Keratinocyte (primary cell): Measurements from ENCODE around the gene PCMTD2. TPM values are rescaled to one million over a fixed set of nuclear protein-coding genes. Genes with fewer than 3 reads are reported as not detected.

ENCODE experiments used
- DNase-seq: peaks from one replicate; pipeline ENCODE4 v3.0.0-alpha.2; 2011; ENCODE audit warnings: low read depth, missing footprints, low spot score
- FAIRE-seq: peaks from 2 replicates; lab custom pipeline; 2011; peaks lifted over from hg19 to GRCh38; lab: Jason Lieb, UNC
- H2AFZ ChIP-seq: 2 replicates; pipeline ENCODE4 v1.6.0; 2012; ENCODE audit warnings: low read length, control low read depth, inconsistent platforms; ENCODE audit not compliant: control insufficient read depth
- H3K27ac ChIP-seq: 2 replicates; pipeline ENCODE4 v1.5.1; 2011; ENCODE audit warnings: low read length; ENCODE audit not compliant: control insufficient read depth, insufficient read depth
- H3K27me3 ChIP-seq: 3 replicates; pipeline ENCODE4 v1.6.0; 2011; ENCODE audit warnings: low read length; ENCODE audit not compliant: control insufficient read depth, insufficient read depth; ENCODE audit errors: extremely low read depth
- H3K36me3 ChIP-seq, 2 experiments: 2 replicates in 1 of 2; 3 replicates in 1 of 2; pipeline ENCODE4 v1.5.1; 2011; ENCODE audit warnings: low read length in 2 of 2, mild to moderate bottlenecking in 1 of 2; ENCODE audit not compliant: control insufficient read depth in 2 of 2, insufficient read depth in 2 of 2; ENCODE audit errors: extremely low read depth in 1 of 2
- H3K4me1 ChIP-seq: 3 replicates; pipeline ENCODE4 v1.5.1; 2011; ENCODE audit warnings: low read length; ENCODE audit not compliant: control insufficient read depth, insufficient read depth; ENCODE audit errors: extremely low read depth
- H3K4me2 ChIP-seq: 3 replicates; pipeline ENCODE4 v1.6.0; 2011; ENCODE audit warnings: low read depth, low read length; ENCODE audit not compliant: control insufficient read depth, insufficient read depth; ENCODE audit errors: extremely low read depth
- H3K4me3 ChIP-seq, 3 experiments: fragments of 200-600 bp in 1 of 3; sonication (generic) in 1 of 3; 2 replicates in 2 of 3; 3 replicates in 1 of 3; pipeline ENCODE4 v1.5.1; 2011 to 2016; ENCODE audit warnings: low read length in 3 of 3, mild to moderate bottlenecking in 3 of 3, control low read depth in 2 of 3, inconsistent platforms in 1 of 3, low read depth in 1 of 3, mixed read lengths in 1 of 3, mixed run types in 1 of 3, moderate library complexity in 1 of 3; ENCODE audit not compliant: control insufficient read depth in 2 of 3, insufficient read depth in 2 of 3; ENCODE audit errors: extremely low read depth in 1 of 3
- H3K79me2 ChIP-seq: 2 replicates; pipeline ENCODE4 v1.6.0; 2012; ENCODE audit warnings: low read length; ENCODE audit not compliant: control insufficient read depth, insufficient read depth
- H3K9ac ChIP-seq: 3 replicates; pipeline ENCODE4 v1.6.0; 2011; ENCODE audit warnings: low read length; ENCODE audit not compliant: control insufficient read depth, insufficient read depth; ENCODE audit errors: extremely low read depth
- H3K9me1 ChIP-seq: 3 replicates; pipeline ENCODE4 v1.6.0; 2011; ENCODE audit warnings: low read length; ENCODE audit not compliant: control insufficient read depth, insufficient read depth; ENCODE audit errors: extremely low read depth
- H3K9me3 ChIP-seq: 2 replicates; pipeline ENCODE4 v1.5.1; 2012; ENCODE audit warnings: low read depth, low read length; ENCODE audit not compliant: control insufficient read depth
- H4K20me1 ChIP-seq: 3 replicates; pipeline ENCODE4 v1.6.0; 2011; ENCODE audit warnings: low read length; ENCODE audit not compliant: control insufficient read depth, insufficient read depth; ENCODE audit errors: extremely low read depth
- EZH2 ChIP-seq: IDR thresholded peaks from one replicate; pipeline ENCODE4 v1.6.1; 2012; ENCODE audit warnings: inconsistent platforms, mild to moderate bottlenecking, low read length, moderate library complexity
- dilution Hi-C: fragments of 300-500 bp; cut with MboI; formaldehyde crosslinking; loops from one replicate; pipeline ENCODE4 v1.7.0; 2020; ENCODE audit warnings: low sequenced_read_pairs; ENCODE audit not compliant: extremely low pct_ligation_motif_present
- polyA plus RNA-seq, 5 experiments: library from polyadenylated mRNA; depleted of rRNA in 3 of 5; stranded (reverse) in 3 of 5; stranded (forward) in 1 of 5; unstranded in 1 of 5; fragments of >200 nt; gene quantifications; 1 replicate in 1 of 5; 2 replicates in 3 of 5; 3 replicates in 1 of 5; pipeline versions ENCODE4 v1.2.1 to v1.2.3, GENCODE V29; 2011 to 2012; ENCODE audit warnings: missing spikeins in 2 of 5, low read depth in 1 of 5, low replicate concordance in 1 of 5
- TF ChIP-seq, protein P1 (sequence below), 3 experiments: IDR thresholded peaks in 1 of 3; conservative IDR thresholded peaks in 1 of 3; optimal IDR thresholded peaks in 1 of 3; 2 replicates in 2 of 3; 3 replicates in 1 of 3; pipeline versions ENCODE3 to v1.5.1; 2011; ENCODE audit warnings: low read length in 3 of 3, mild to moderate bottlenecking in 3 of 3, moderate library complexity in 2 of 3, control low read depth in 1 of 3, inconsistent platforms in 1 of 3; ENCODE audit not compliant: insufficient read depth in 2 of 3; ENCODE audit errors: extremely low read depth in 1 of 3

The PCMTD2 gene
- polyA plus RNA-seq, 1 donor (not counting 4 experiments of a cell fraction or from before 2014, with no cell fraction given): 25.8 TPM

DNA sequence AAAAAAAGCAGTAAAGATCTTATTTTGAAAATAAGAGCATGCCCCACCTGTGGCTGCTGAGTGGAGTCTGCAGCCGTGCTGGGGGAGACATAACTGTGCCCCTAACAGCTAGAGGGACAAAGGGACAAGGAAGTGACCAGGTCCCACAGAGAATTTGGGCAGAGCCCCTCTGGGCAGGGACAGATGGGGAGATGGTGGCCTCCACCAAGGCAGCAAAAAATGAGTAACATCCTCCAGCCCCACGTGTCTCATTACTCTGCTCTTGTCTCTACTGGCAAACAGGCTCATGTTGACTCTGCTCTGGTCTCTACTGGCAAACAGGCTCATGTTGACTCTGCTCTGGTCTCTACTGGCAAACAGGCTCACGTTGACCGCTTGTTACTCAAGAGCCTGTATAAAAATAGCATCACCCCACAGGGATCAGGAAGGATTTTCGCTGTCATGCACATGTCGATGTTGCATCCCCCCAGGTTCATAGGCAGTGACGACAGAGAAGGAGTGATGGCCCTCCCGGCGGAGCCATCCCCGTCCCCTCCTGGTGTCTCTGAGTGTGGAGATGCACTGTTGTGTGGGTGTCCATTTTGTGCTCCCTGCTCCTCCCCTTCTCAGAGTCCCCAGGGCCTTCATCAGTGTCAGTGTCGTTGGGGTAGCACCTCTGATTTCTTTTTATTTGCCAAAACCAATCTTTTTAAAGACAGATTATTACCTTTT is 17.3 kb upstream of the PCMTD2 start:
- no peaks in the 10 kb centered on the region for H4K20me1 ChIP-seq
- H3K9me1 ChIP-seq: no peaks in the 10 kb centered on the region
- no peaks in the 10 kb centered on the region for H3K79me2 ChIP-seq
- DNase-seq (no peak), FAIRE-seq (no peak)
- H3K4me1 ChIP-seq: no peaks in the 10 kb centered on the region
- dilution Hi-C loops: no loop called here
- no peak overlapping the region for H3K4me3 ChIP-seq
- H3K9me3 ChIP-seq: no peaks in the 10 kb centered on the region
- H3K27me3 ChIP-seq: peaks cover 18% of the 10 kb centered on the region
- no peak overlapping the region for H3K4me2 ChIP-seq
- H3K27ac ChIP-seq: no peak overlapping the region
- H3K36me3 ChIP-seq: no peaks in the 10 kb centered on the region
- TF ChIP-seq, protein P1, sequence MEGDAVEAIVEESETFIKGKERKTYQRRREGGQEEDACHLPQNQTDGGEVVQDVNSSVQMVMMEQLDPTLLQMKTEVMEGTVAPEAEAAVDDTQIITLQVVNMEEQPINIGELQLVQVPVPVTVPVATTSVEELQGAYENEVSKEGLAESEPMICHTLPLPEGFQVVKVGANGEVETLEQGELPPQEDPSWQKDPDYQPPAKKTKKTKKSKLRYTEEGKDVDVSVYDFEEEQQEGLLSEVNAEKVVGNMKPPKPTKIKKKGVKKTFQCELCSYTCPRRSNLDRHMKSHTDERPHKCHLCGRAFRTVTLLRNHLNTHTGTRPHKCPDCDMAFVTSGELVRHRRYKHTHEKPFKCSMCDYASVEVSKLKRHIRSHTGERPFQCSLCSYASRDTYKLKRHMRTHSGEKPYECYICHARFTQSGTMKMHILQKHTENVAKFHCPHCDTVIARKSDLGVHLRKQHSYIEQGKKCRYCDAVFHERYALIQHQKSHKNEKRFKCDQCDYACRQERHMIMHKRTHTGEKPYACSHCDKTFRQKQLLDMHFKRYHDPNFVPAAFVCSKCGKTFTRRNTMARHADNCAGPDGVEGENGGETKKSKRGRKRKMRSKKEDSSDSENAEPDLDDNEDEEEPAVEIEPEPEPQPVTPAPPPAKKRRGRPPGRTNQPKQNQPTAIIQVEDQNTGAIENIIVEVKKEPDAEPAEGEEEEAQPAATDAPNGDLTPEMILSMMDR (optimal IDR thresholded peaks at IDR 0.05 in 1 of 3, IDR thresholded peaks at IDR 0.05 in 1 of 3, conservative IDR thresholded peaks at IDR 0.05 in 1 of 3; ENCODE audit: extremely low read depth in 1 of 3, insufficient read depth in 2 of 3, low read length in 3 of 3): no peak
- TF ChIP-seq EZH2: no peak
- no peak overlapping the region for H3K9ac ChIP-seq
- H2AFZ ChIP-seq: no peak overlapping the region

DNA sequence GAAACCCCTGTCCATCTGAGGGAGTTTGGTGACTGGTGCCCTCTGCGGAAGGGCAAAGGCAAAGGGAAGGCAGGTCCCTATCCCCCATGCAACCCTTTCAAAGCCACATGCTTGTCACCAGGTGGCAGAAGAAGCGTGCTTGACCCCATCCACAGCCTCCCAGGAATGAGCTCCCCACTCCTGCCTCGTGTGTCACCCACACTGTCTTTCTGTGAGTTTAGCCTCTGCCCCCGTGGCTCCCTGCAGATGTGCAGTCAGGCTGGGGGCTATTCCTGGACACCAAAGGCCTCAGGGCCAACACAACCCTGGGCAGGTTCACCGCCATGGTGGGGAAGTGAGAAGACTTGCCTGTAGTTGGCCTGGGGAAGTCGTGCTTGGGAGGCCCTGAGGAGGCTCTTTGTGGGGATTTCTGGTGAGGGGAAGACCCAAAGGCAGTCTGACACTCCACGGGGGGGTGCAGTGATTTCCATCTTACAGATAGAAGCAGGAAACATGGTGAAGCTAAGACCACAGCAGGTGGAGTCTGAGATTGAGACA is 16.6 kb upstream of the PCMTD2 start:
- H2AFZ ChIP-seq: no peak overlapping the region
- dilution Hi-C loops: no loop called here
- H3K36me3 ChIP-seq: no peaks in the 10 kb centered on the region
- H3K4me3 ChIP-seq: no peak overlapping the region
- TF ChIP-seq, protein P1 (optimal IDR thresholded peaks at IDR 0.05 in 1 of 3, IDR thresholded peaks at IDR 0.05 in 1 of 3, conservative IDR thresholded peaks at IDR 0.05 in 1 of 3; ENCODE audit: extremely low read depth in 1 of 3, insufficient read depth in 2 of 3, low read length in 3 of 3): no peak
- TF ChIP-seq EZH2: no peak
- H3K9me1 ChIP-seq: no peaks in the 10 kb centered on the region
- DNase-seq: no peak
- no peaks in the 10 kb centered on the region for H3K9me3 ChIP-seq
- no peaks in the 10 kb centered on the region for H3K79me2 ChIP-seq
- H3K27me3 ChIP-seq: peaks cover 23% of the 10 kb centered on the region
- H4K20me1 ChIP-seq: no peaks in the 10 kb centered on the region
- H3K4me1 ChIP-seq: no peaks in the 10 kb centered on the region
- no peak overlapping the region for H3K9ac ChIP-seq
- no peak overlapping the region for H3K27ac ChIP-seq
- H3K4me2 ChIP-seq: no peak overlapping the region
- no peak for FAIRE-seq
